ENCODE data around the gene YTHDF2. TPM values are rescaled to one million over a fixed set of nuclear protein-coding genes. Genes with fewer than 3 reads are reported as not detected.

The YTHDF2 gene
- total and polyA plus RNA-seq, 2 of the 13 experiments (the other 11 are each of a cell fraction or from before 2014, with no cell fraction given): 48.4 to 59.6 TPM

- Histone ChIP-seq H3K79me2 (ENCODE audit: insufficient read depth, low read length) (no peaks in the 10 kb centered on the region), H3K4me3 (replicated peaks in 1 of 3; ENCODE audit: insufficient read depth in 1 of 3, low read depth in 2 of 3, low read length in 3 of 3) (no peak overlapping the region), H2AFZ (ENCODE audit: low read length) (no peak overlapping the region), H3K36me3 (replicated peaks in 1 of 2; ENCODE audit: control insufficient read depth in 1 of 2, insufficient read depth in 2 of 2, low read length in 2 of 2) (no peaks in the 10 kb centered on the region), H4K20me1 (ENCODE audit: insufficient read depth, low read length) (no peaks in the 10 kb centered on the region), H3K9me3 (ENCODE audit: low read length) (no peaks in the 10 kb centered on the region), H3K9ac (ENCODE audit: insufficient read depth, low read depth, low read length) (no peak overlapping the region), H3K4me1 (ENCODE audit: insufficient read depth, low read length) (peaks cover 20% of the 10 kb centered on the region), H3K27ac (ENCODE audit: extremely low read length, insufficient read depth, low read length) (no peak overlapping the region), H3K27me3 (ENCODE audit: control insufficient read depth in 1 of 2, insufficient read depth in 2 of 2, low read length in 2 of 2) (no peaks in the 10 kb centered on the region; a peak in 1 of 5 replicates), H3K4me2 (ENCODE audit: low read depth, low read length) (no peak overlapping the region)
- FAIRE-seq (no peak), DNase-seq (ENCODE audit: low spot score) (no peak), ATAC-seq (no peak)
- 85% methylated on average over 5 of the region's 5 CpGs for WGBS (ENCODE audit: low lambda C conversion rate)
- in situ Hi-C loops (cut with HindIII; ENCODE audit: extremely low pct_ligation_motif_present, low pct_unique_long_range_greater_than_20kb): no loop called here
- ChIA-PET CTCF (ENCODE audit: low intra/inter-chr PET ratio, low total read pairs) (no interaction called here), POLR2A (no interaction called here)
- intact Hi-C loops (cut with micrococcal nuclease; ENCODE audit: unreplicated experiment): no loop called here
- BruUV-seq (replicated peaks): no TSS peak
- TF ChIP-seq PRMT3 (CRISPR knock-in tag; IDR thresholded peaks at IDR 0.05; ENCODE audit: borderline replicate concordance, low read depth): no peak
- TF ChIP-seq ZNF674 (CRISPR knock-in tag; IDR thresholded peaks at IDR 0.05; ENCODE audit: low read depth): no peak
- TF ChIP-seq AHDC1 (CRISPR knock-in tag; IDR thresholded peaks at IDR 0.05; ENCODE audit: borderline replicate concordance): no peak
- TF ChIP-seq RERE (CRISPR knock-in tag; IDR thresholded peaks at IDR 0.05; ENCODE audit: low read depth): no peak
- no peak for TF ChIP-seq KMT2B (CRISPR knock-in tag; IDR thresholded peaks at IDR 0.05)
- TF ChIP-seq ETV5 (CRISPR knock-in tag; IDR thresholded peaks at IDR 0.05; ENCODE audit: borderline replicate concordance): no peak
- no peak for TF ChIP-seq STAG1 (CRISPR knock-in tag; IDR thresholded peaks at IDR 0.05)
- no peak for TF ChIP-seq BCL3 (CRISPR knock-in tag; IDR thresholded peaks at IDR 0.05)
Observed at GRCh38 chr1:28720376-28720775, 16.4 kb upstream of the YTHDF2 start.

Measured in HepG2 (cell line).